ENCODE measurements around the gene ABHD14A. TPM values are rescaled to one million over a fixed set of nuclear protein-coding genes. Genes with fewer than 3 reads are reported as not detected.

Gene ABHD14A
- total and polyA plus RNA-seq, 8 donors = 5.9 to 36.3 (median 9.7) TPM

- DNase-seq (no peak), ATAC-seq (no peak), FAIRE-seq (no peak)
- H3K36me3 ChIP-seq = peaks cover 0 to 27% (median 6%) of the 10 kb centered on the region in 3 donors
- H3K9me3 ChIP-seq = no peaks in the 10 kb centered on the region
- no peaks in the 10 kb centered on the region for H3K27me3 ChIP-seq
- intact Hi-C loops (cut with DNase I) = no loop called here
- 98 to 100% methylated on average over 1 of the region's 1 CpG for WGBS, 2 donors
- H3K4me3 ChIP-seq = no peak overlapping the region
- TF ChIP-seq, protein P1, sequence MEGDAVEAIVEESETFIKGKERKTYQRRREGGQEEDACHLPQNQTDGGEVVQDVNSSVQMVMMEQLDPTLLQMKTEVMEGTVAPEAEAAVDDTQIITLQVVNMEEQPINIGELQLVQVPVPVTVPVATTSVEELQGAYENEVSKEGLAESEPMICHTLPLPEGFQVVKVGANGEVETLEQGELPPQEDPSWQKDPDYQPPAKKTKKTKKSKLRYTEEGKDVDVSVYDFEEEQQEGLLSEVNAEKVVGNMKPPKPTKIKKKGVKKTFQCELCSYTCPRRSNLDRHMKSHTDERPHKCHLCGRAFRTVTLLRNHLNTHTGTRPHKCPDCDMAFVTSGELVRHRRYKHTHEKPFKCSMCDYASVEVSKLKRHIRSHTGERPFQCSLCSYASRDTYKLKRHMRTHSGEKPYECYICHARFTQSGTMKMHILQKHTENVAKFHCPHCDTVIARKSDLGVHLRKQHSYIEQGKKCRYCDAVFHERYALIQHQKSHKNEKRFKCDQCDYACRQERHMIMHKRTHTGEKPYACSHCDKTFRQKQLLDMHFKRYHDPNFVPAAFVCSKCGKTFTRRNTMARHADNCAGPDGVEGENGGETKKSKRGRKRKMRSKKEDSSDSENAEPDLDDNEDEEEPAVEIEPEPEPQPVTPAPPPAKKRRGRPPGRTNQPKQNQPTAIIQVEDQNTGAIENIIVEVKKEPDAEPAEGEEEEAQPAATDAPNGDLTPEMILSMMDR (IDR thresholded peaks at IDR 0.05) = no peak
- H3K27ac ChIP-seq = no peak overlapping the region
- no peaks in the 10 kb centered on the region for H3K4me1 ChIP-seq
These were observed 44.4 kb upstream of the ABHD14A start for GRCh38 chr3:51930439-51930838.

GRCh38 chr3:51931756-51932155 is 43.1 kb upstream of the ABHD14A start:
- DNase-seq (no peak), ATAC-seq (no peak), FAIRE-seq (no peak)
- H3K4me1 ChIP-seq = no peaks in the 10 kb centered on the region
- H3K27ac ChIP-seq = no peak overlapping the region
- peaks cover 0 to 38% (median 6%) of the 10 kb centered on the region in 3 donors for H3K36me3 ChIP-seq
- no peaks in the 10 kb centered on the region for H3K27me3 ChIP-seq
- H3K4me3 ChIP-seq = no peak overlapping the region
- H3K9me3 ChIP-seq = no peaks in the 10 kb centered on the region
- WGBS, 2 donors = 93 to 95% methylated on average over 6 of the region's 6 CpGs
- TF ChIP-seq, protein P1 (IDR thresholded peaks at IDR 0.05) = no peak
- intact Hi-C loops (cut with DNase I) = no loop called here

DNA sequence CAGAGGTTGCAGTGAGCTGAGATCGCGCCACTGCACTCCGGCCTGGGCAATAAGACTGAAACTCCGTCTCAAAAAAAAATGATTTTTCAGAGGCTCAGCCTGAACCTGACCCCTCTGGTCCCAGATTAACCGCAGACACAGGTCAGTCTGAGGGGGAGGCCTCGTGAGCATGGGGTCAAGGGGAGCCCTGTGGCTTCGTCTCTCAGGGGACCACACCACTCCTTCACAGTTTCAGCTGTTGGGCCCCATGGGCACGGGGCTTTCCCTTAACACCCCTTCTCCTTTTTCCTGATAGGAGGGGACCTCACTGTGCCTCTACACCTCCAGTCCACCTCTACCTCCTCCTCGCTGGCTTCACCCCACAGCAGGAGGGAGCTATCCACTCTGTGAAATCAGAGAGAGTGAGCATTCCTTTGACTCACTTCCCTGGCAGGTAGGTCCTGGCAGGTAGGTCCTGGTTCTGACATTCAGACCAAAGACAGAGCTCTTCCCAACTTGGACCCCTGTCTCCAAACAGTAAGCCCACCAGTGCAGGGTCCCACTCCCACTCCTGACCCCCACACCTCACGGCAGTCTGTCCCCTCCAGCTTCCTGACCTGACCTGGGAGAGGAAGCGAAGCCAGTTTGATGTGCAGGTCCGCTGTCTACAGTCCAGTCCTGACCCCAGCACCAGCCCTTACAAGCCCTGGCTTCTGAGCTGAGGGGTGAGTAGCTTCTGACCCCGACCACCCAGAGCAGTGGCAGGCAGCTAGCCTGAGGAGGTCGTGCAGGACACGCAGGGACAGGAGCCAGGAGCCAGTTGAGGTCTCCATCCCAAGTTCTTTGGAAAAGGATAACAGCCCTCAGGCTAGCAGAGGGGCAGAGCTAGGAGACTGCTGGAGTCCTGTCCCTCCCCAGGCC is 42.1 kb upstream of the ABHD14A start:
- intact Hi-C loops (cut with DNase I) = no loop called here
- no peak overlapping the region for H3K27ac ChIP-seq
- TF ChIP-seq, protein P1 (IDR thresholded peaks at IDR 0.05) = no peak
- ATAC-seq (no peak), FAIRE-seq (no peak), DNase-seq (no peak)
- peaks cover 0 to 45% (median 11%) of the 10 kb centered on the region in 3 donors for H3K36me3 ChIP-seq
- no peak overlapping the region for H3K4me3 ChIP-seq
- H3K4me1 ChIP-seq = no peaks in the 10 kb centered on the region
- no peaks in the 10 kb centered on the region for H3K27me3 ChIP-seq
- 95% methylated on average over 15 of the region's 15 CpGs for WGBS, 2 donors
- no peaks in the 10 kb centered on the region for H3K9me3 ChIP-seq

- ATAC-seq (no peak), DNase-seq (no peak), FAIRE-seq (no peak)
- Histone ChIP-seq H3K4me3 (no peak overlapping the region), H3K27ac (no peak overlapping the region), H3K4me1 (no peaks in the 10 kb centered on the region), H3K27me3 (no peaks in the 10 kb centered on the region), H3K36me3 (peaks cover 0 to 45% (median 11%) of the 10 kb centered on the region in 3 donors), H3K9me3 (no peaks in the 10 kb centered on the region)
- TF ChIP-seq, protein P1 (IDR thresholded peaks at IDR 0.05) = no peak
- WGBS, 2 donors = 93% methylated on average over 13 of the region's 13 CpGs
- intact Hi-C loops (cut with DNase I) = no loop called here
These were observed 41.3 kb upstream of the ABHD14A start for GRCh38 chr3:51933471-51934138.

All from pancreas (tissue), 10 donors.